CD4-positive, alpha-beta T cell treated with Interferon gamma for 1 hour (primary cell): ENCODE results near the gene PSAP.
"Not testable (repeated sequence)": the region's sequence is repeated elsewhere in the genome, so short reads cannot be mapped to it uniquely, and the experiment has no call there.

Source experiments
- DNase-seq: peaks from one replicate; pipeline ENCODE4 v3.0.0-alpha.2; 2020

Gene PSAP

DNA sequence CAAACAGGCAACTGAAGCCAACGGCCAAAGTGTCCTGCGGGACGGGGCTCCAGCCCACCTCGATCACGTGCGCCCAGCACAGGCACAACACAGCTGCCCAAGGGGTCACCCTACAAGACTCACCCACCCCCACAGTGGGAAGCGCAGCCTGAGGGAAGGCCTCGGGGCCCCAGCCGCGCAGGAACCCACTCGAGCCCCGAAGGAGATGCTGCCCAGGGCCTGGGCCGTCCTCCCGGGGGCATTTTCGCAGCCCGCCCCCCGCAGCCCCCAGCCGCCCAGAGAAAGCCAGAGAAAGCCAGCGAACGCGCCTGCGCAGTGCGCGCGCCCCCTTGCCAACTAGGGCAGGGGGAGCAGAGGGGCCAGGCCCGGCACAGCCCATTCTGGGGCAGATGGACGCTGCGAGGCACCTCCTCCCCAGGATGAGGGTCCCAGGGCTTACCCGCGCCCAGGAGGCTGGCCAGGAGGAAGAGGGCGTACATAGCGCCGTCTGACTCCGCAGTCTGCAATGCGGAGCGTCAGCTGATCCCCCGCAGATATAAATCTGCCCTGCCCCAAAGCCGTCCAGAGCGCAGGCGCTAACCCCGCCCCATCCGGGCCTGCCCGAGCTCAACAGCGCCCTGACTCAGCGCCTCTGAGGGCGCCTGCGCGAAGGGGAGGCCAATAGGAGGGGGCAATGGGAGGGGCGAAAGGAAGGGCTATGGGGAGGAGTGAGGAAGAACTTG is at the start of gene PSAP:
TSS of gene PSAP (minus strand) at position 509 of the 722 bp plus-strand sequence. CDS start at position 479, 30 bp downstream.
- peak; percentile 98 for DNase-seq

DNA sequence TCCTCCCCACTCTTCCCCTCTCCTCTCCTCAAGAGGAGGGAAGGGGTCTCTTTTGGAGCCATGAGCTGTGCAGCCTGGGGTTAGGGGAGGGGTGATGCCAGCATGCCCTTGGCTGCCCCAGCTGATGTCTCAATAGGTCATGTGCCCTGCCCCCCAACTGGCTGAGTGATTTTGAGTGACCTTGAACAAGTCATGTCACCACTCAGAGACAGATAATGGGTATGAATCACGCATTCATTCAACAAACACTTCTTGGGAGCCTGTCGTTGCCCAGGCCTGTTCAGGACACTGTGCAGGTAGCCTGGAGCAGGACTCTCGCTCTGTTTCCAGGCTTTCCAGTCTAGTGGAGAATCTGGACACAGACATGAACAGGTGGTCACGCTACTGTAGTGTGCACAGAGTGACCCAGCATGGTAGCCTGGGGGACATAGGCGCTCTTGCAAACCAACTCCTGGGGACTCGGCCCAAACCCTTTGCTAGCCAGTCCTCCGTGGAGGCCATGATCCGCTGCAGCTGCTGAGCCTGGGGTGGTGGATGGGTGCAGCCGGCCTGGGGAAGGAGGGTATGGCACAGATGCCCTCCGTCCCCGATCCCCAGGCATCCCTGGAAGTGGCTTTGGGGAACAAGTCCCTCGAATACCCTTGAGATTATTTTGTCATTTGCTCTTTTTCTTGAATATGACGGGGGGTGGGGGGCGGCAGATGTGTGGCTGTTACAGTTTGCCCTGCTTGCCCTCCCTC is 49.6 kb upstream of the PSAP start:
- no peak for DNase-seq

DNA sequence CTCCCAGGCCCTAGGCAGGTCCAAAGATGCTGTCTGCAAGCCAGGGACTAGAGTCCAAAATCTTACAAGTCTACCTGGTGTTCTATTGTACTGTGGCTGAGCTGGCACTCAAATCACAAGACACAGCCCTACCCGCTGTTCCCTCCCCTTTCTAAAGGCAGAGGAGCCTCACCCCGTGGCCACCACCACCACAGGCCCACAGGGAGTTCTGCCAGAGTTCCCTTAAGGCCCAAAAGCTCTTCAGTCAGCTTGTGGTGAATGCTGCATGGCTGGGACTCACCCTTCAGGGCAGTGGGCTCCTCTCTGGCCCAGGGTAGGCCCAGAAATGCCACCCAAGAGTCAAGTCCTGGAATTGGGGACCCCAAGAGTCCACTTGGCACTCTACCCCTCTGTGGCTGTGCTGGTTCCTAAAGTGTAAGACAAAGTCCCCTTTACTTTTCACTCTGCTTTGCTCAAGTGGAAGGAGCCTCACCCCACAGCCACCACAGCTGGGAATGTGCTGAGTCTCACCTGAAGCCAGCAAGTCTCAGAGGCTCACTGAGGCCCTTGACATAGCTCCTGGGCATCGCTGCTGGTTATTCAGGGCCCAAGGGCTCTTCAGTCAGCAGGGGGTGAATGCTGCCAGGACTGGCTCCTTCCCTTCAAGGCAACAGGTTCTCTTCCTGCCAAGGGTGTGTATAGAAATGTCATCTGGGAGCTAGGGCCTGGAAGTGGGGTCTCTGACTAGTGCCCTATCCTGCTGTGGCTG is 48.8 kb upstream of the PSAP start:
- no peak for DNase-seq

DNA sequence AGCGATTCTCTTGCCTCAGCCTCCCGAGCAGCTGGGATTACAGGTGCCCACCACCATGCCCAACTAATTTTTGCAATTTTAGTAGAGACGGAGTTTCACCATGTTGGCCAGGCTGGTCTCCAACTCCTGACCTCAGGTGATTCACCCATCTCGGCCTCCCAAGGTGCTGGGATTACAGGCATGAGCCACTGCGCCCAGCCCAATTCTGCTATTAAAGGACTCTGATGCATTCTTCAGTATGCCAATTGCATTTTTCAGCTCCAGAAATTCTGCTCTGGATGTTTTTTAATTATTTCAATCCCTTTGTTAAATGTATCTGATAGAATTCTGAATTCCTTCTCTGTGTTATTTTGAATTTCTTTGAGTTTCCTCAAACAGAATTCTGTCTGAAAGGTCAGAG is 47.3 kb upstream of the PSAP start:
- not testable (repeated sequence) for DNase-seq

DNA sequence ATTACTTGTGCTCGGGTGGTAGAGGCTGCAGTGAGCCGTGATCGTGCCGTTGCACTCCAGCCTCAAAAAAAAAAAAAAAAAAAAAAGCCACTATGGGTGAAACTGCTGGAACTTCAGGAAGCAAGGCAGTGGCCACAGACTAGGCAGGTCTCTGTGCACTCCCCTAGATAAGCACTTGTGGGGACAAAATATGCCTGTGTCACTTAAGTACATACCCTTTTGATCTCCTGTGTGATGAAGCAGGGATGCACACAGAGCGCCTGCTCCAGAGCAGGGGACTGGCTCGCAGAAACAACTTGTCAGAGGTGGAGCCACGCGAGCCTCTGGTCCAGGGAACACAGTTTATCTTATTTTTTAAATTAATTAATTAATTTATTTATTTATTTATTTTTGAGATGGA is 42.9 kb upstream of the PSAP start:
- no peak for DNase-seq

DNA sequence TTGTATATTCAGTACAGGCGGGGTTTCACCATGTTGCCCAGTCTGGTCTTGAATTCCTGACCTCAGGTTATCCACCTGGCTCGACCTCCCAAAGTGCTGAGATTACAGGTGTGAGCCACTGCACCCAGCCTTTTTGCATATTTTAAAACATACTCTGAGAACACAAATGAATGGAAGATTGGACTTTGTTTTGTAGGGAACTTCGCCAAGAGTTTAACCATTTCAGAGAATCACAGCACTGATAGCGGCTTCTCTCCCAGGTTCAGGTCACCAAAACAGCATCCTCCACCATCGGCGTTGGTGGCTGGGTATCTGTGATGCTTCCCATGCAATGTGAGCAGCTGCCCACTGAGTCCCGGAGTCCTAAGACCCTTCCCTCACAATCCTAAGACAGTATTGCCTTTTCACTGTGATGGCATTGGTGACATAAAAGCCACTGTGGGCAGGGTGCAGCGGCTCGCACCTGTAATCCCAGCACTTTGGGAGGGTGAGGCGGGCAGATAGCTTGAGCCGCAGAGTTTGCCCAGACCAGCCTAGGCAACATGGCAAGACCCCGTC is 42.3 kb upstream of the PSAP start:
- no peak for DNase-seq

DNA sequence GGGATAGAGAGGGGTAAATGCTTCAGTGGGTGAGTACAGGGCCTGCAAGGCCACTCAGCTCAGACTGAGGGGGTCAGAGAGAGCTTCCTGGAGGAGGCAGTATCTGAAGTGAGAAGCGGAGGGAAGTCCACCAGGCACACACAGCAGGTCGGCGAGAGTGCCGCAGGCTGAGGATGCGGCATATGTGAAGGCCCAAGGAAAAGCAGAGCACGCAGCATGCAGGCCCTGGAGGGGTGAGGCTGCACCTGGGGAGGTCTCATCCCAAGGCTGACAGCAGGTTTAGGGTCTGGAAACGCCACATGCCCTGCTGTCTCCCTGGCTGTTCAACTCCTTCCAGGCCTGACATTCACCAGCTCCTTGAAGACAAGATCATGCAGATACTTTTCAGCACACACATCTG is 40.4 kb upstream of the PSAP start:
- no peak for DNase-seq

DNA sequence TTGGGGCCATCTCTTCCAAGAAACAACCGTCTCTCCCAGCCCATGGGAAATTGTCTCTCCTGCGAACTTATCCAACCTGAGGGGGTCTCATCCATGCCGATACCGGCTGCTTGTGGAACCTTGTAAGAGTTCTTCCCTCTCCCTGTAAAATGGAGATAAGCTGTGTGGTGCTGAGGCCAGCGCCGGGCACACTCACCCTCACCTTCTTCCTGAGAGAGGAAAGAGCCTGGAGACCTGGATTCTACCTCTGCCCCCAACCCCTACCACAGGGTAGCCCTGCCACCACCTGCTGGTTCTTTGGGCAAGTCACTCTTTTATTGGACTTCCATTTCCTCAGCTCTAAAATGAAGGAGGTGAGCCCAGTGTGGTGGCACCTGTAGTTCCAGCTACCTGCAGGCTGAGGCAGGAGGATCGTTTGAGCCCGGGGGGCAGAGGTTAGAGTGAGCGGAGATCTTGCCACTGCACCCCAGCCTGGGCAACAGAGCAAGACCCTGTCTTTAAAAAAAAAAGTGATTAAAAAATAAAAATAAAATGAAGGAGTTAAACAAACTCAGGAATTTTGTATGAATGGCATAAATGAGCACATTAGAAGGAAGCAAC is 38.4 kb upstream of the PSAP start:
- no peak for DNase-seq

DNA sequence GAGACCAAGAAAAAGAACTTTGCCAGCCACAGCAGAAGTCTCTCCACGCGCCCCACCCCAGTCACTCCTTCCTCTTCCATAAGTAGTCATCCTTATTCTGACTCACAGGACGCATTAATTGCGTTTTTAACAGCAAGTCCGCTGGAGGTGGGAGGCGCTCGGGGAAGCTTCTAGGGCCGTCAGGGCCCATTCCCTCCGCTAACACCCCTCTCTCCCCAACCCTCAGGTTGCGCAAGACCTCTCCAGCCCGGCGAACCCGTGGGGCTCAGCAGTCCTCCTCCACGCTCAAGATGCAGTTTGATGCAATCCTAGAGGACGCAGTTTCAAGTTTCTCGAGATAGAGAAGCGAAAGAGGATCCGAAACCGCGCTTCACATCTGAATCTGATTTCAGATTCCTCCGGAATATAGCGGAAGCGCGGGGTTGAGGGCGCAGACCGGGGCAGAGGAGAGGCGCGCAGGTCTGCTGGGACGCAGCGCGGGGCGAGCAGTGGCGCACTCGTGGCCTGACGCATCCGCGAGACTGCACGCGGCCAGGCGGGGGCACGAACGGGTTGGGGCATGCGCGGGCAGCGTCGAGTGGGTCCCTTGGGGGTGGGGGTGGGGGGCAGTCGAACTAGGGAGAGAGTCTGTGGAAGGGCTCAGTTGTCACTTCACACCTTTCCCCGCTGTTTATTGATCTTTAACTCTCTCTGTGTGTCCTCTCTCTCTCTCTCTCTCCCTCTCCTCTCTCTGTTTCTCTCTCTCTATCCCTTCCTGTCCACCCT is 37.8 kb upstream of the PSAP start:
- peak; percentile 85 for DNase-seq

DNA sequence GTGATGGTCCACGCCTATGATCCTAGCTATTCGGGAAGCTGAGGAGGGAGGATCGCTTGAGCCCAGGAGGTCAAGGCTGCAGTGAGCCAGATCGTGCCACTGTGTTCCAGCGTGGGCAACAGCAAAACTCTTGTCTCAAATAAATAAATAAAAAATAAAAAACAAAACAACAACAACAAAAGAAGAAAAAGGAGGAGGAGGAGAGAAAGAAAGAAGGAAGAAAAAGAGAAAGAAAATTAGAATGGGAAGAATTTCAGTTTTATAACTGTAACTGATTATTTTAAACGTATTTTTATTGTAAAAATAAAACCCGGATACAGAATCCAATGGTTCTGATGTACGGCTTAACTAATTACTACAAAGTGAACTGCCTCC is 37.2 kb upstream of the PSAP start:
- DNase-seq, result no peak

DNA sequence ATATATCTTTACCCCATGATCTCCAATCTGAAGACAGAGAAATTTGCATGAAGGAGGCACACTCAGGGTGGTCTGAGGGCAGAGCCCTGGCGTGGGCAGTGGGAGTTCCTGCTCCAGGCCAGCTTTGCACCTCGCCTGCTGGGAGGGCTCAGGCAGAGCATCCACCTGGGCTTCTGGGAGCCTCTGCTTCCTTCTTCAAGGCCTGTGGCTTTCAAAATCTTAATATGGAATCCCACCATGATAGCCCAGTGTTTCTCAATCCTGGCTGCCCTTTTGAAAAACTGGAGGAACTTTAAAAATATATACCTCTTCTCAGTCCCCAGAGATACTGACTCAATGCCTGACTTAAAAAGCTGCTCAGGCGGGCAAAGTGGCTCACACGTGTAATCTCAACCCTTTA is 36.7 kb upstream of the PSAP start:
- no peak for DNase-seq

DNA sequence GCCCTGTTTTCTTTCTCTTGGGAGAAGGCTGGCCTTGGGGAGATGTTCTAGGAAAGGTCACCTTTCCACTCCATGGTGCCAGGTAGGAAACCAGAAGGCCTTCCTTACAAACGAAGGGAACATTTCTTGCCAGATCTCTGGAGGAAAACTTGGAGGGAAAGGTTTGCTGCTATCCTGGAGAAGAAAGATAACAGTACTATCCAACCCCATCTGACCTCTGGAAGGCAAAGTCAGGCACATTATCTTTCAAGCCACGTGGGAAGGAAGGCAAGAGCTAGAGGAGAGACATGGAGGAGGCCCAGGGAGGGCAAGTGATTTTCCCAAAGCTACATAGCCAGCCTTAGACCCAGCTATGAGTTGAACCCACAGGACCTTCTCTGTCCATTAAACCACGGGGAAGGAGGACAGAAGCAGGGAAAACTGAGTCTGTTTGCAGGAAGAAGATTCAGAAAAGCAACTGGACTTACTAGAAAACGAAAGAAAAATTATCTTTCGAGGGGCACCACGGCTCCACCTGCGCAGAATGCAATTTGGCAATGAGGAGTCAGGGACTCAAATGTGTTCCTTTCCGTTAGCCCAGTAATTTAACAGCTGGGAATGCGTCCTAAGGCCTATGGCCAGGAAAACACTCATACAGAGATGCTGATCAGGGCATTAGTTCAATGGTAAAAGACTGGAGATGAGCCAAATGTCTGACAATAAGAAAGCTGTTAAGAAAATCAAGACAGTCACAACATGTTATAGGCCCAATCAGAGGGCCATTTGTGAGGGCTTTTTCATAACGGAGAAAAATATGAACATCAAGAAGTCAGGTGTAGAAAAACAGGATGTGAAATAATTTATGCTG is 32.0 kb upstream of the PSAP start:
- no peak for DNase-seq

DNA sequence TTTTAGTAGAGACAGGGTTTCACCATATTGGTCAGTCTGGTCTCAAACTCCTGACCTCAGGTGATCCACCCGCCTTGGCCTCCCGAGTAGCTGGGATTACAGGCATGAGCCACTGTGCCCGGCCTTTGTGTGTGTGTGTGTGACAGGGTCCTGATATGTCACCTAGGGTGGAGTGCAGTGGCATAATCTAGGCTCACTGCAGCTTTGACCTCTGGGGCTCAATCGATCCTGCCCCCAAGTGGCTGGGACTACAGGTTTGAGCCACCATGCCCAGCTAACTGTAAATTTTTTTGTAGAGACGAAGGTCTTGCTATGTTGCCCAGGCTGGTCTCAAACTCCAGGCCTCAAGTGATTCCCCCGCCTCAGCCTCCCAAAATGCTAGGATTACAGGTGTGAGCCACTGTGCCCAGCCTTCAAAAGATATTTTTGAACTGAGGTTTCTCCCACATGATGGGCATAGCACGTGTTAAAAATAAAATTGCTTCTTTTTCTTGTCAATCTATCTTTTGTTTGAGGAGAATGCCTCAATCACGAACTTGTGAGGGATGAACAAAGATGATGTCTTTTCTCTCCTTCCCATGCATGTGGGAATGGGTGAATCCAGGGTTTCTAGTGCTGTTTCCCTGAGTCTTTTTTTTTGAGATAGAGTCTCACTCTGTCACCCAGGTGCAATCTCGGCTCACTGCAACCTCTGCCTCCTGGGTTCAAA is 30.8 kb upstream of the PSAP start:
- DNase-seq, result no peak

DNA sequence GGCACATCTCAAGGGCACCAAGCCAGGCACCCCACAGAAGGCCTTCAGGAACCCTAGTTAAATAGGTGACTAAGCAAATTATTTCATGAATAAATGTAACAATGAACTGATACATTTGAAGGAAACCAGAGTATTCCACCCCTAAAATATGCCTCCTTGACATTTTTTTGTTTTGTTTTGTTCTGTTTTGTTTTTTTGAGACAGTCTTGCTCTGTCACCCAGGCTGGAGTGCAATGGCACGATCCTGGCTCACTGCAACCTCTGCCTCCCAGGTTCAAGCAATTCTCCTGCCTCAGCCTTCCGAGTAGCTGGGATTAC is 30.2 kb upstream of the PSAP start:
- not testable (repeated sequence) for DNase-seq

DNA sequence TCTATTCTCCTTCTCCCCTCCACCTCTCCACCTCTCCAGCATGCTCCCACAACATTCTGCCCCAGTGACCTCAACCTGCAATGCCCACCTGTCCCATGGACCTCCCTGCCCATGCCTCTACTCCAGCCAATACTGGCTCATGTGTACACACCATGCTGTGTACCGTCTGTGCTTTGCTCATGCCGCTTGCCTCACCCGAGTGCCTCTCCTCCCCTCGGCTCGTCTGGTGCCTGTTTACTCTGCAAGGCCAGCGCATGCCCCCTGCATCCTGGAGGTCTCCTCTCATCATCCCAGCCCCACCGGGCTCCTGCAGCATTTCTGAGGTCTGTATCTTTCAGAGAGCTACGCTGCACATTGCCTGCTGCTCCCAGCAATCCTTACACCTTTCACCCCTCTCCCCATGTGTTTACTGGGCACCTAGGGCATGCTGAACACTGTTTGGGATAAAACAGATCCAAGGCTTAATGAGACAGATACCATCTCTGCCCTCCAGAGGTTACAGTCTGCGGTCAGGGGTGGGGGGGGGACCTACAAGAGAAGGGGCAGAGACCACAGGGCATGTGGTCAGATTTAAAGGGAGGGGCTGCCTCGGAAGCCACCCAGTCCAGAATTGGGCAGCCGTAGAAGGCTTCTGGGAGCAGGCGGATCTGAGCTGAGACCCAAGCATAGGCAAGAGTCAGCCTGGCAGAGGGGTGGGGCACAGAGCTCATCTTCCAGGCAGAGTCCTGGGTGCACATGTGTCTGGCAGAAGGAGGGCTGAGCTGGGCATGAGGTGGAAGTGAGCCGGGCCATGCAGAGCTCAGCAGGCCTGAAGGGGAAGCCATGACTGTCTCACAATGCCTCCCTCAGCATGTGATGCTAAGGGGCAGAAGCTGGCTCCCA is 29.6 kb upstream of the PSAP start:
- DNase-seq, result peak; percentile 9

DNA sequence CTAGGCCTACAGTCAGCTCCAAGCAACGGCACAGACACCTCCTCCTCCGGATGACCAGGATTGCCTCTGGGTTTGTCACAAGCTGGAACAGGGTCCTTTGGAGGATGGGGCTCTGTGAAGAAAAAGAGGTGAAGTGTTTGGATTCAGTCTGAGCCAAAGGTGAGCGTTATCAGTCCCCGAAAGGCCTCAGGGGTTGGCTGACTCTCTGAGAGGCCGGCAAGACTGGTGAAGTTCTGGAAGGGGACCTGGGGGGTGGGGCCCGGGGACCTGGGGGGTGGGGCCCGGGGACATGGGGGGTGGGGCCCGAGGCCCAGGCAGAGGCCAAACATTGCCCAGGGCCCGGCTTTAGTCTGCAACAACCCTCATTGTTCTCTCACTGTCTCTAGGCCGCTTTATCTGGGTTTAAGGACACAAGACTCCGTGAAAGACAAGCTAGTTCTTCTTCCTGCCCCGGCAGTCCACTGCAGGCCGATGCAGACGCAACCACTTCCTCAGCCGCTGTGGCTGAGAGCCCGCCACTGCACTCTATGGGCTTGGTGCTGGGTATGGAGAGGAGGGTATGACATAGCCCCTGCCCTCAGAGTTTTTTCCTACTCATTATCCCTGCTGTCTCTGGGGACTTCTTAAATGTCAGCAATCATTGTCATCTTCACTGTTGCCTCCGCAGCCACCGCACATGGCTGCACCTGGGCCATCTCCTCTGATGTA is 27.4 kb upstream of the PSAP start:
- peak; percentile 31 for DNase-seq

DNA sequence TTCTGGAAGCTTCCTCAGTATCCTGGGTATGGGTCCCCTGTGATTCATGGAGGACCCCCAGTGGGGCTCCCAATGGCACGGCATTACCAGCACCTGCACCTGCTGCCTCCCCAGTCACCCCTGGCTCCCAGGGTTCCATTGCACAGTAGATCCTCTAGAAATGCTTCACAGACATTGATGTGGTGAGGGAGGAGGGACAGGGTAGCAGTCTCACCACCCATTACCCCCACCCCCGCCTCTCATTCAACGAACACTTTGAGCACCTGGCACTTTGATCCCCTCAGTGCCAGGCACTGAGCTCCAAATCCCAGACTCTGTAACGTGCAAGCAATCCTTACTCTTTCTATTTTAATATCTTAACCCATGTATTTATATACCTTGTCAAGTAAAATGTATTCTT is 26.8 kb upstream of the PSAP start:
- no peak for DNase-seq

DNA sequence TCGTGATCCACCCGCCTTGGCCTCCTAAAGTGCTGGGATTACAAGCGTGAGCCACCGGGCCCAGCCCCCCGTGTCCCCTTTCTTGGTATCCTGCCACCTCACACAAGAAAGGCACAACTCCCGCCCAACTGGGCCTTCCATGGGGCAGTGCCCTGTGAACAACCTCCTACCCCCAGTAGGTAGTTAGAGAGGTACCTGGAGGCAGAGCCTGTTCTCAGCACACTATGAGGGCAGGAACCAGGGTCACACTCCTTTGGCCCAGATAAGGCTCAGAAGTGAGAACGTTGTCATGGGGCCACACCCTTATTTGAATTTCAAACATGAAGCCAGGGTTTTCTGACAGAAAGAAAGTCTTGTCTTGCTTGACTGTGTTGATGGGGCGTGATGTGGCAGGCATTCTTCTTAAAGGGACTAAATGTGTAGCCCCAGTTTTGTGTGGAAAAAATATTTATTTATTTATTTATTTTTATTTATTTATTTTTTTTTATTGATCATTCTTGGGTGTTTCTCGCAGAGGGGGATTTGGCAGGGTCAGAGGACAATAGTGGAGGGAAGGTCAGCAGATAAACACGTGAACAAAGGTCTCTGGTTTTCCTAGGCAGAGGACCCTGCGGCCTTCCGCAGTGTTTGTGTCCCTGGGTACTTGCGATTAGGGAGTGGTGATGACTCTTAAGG is 23.8 kb upstream of the PSAP start:
- not testable (repeated sequence) for DNase-seq
